OCI-LY1 (cell line): ENCODE results near the gene BMPR1A.

Experiments
- H2AFZ ChIP-seq: fragments of 200-600 bp; sonication (generic), shearing (Covaris generic); 2 replicates; pipeline ENCODE4 v1.6.0; 2014; ENCODE audit warnings: antibody characterized with exemption, mild to moderate bottlenecking, low read length
- H3F3A ChIP-seq: fragments of 200-600 bp; sonication (generic), shearing (Covaris generic); 2 replicates; pipeline ENCODE4 v1.6.0; 2014; ENCODE audit warnings: mild to moderate bottlenecking, antibody characterized with exemption, low read length, moderate library complexity; ENCODE audit not compliant: insufficient read depth
- H3K27ac ChIP-seq: fragments of 200-600 bp; sonication (generic); 2 replicates; pipeline ENCODE4 v1.5.1; 2014; ENCODE audit warnings: low read length, mixed run types, mild to moderate bottlenecking, low read depth; ENCODE audit not compliant: poor library complexity, severe bottlenecking
- H3K27me3 ChIP-seq: fragments of 200-600 bp; sonication (generic); 2 replicates; pipeline ENCODE4 v1.6.0; 2014; ENCODE audit warnings: antibody characterized with exemption, mild to moderate bottlenecking, low read length, moderate library complexity; ENCODE audit not compliant: insufficient read depth
- H3K36me3 ChIP-seq: fragments of 200-600 bp; sonication (generic); 2 replicates; pipeline ENCODE4 v1.6.1; 2014; ENCODE audit warnings: mild to moderate bottlenecking, antibody characterized with exemption, low read length, moderate library complexity, mixed read lengths; ENCODE audit not compliant: insufficient read depth
- H3K4me1 ChIP-seq: fragments of 200-600 bp; sonication (generic); 2 replicates; pipeline ENCODE4 v1.5.1; 2014; ENCODE audit warnings: mild to moderate bottlenecking, low read length, moderate library complexity; ENCODE audit not compliant: insufficient read depth, severe bottlenecking
- H3K4me2 ChIP-seq: fragments of 200-600 bp; sonication (generic), shearing (Covaris generic); 2 replicates; pipeline ENCODE4 v1.6.1; 2014; ENCODE audit warnings: low read length
- H3K4me3 ChIP-seq: fragments of 200-600 bp; sonication (generic); 2 replicates; pipeline ENCODE4 v1.5.1; 2014; ENCODE audit warnings: low read length, low read depth, mild to moderate bottlenecking, mixed read lengths; ENCODE audit not compliant: poor library complexity, severe bottlenecking
- H3K79me2 ChIP-seq: fragments of 200-600 bp; shearing (Covaris generic); 2 replicates; pipeline ENCODE4 v1.6.1; 2016; ENCODE audit warnings: mixed run types, low read length, mixed read lengths; ENCODE audit not compliant: insufficient read depth
- H3K9ac ChIP-seq: fragments of 200-600 bp; sonication (generic), shearing (Covaris generic); 2 replicates; pipeline ENCODE4 v1.6.1; 2014; ENCODE audit warnings: mild to moderate bottlenecking, low read length, mixed read lengths
- H3K9me2 ChIP-seq: fragments of 200-600 bp; sonication (generic), shearing (Covaris generic); 2 replicates; pipeline ENCODE4 v1.6.1; 2014; ENCODE audit warnings: low read depth, mild to moderate bottlenecking, low read length, mixed read lengths
- H3K9me3 ChIP-seq: fragments of 200-600 bp; shearing (Covaris generic); 2 replicates; pipeline ENCODE4 v1.6.1; 2014; ENCODE audit warnings: low read length, mixed read lengths
- H4K20me1 ChIP-seq: fragments of 200-600 bp; sonication (generic), shearing (Covaris generic); 2 replicates; pipeline ENCODE4 v1.6.0; 2016; ENCODE audit warnings: mild to moderate bottlenecking, low read length; ENCODE audit not compliant: insufficient read depth
- EZH2 ChIP-seq: fragments of 200-600 bp; sonication (generic), shearing (Covaris generic); IDR thresholded peaks from 2 replicates; pipeline ENCODE4 v1.8.0; 2017; ENCODE audit warnings: borderline replicate concordance, mixed run types, mild to moderate bottlenecking, antibody characterized with exemption, low read length, moderate library complexity, mixed read lengths
- TF ChIP-seq, protein P1 (sequence below): fragments of 200-600 bp; sonication (generic), shearing (Covaris generic); IDR thresholded peaks from 2 replicates; pipeline ENCODE4 v1.5.1; 2017; ENCODE audit warnings: mild to moderate bottlenecking, antibody characterized with exemption, low read length, moderate library complexity, mixed read lengths

Gene BMPR1A

DNA sequence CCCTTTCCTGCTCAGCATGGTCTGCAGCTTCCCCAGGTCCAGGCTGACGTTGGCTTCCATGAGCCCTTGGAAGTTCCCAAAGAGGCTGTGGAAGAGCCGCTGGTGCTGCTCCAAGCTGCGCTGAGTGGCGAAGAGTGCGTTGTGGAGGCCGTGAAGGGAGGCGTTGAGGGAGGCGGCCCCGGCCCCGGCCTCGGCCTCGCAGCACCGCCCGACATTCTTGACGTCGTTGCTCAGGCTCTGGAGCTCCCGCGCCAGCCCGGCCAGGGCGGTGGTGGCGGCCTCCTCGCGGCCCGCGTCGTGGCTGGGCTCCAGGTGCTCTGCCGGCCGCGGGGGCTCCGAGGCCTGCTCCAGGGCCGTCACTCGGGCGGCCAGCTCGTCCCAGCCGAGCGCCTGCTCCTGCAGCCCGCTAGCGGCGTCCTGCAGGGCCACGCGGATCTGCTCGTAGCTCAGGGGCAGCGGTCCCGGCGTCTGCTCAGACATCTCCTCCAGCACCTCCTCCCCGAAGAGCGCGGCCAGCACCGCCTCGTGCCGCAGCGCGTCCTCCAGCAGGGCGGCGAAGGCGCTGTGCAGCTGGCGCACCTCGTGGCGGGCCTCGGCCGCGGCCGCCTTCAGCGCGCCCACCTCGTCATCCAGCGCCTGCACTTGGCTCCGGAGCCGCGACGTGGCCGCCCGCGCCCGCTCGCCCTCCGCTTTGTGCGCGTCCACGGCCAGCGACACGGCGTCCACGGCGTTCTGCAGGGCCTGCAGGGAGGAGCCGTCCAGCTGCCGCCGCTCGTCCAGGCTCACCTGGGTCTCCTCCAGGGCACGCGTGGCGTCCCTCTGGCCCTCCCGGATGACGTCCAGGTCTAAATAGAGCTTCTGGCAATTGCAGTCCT, 186.3 kb downstream of the BMPR1A start:
- H3K4me1 ChIP-seq = peaks cover 4% of the 10 kb centered on the region
- H3K9ac ChIP-seq = no peak overlapping the region
- no peak for TF ChIP-seq EZH2
- TF ChIP-seq, protein P1, sequence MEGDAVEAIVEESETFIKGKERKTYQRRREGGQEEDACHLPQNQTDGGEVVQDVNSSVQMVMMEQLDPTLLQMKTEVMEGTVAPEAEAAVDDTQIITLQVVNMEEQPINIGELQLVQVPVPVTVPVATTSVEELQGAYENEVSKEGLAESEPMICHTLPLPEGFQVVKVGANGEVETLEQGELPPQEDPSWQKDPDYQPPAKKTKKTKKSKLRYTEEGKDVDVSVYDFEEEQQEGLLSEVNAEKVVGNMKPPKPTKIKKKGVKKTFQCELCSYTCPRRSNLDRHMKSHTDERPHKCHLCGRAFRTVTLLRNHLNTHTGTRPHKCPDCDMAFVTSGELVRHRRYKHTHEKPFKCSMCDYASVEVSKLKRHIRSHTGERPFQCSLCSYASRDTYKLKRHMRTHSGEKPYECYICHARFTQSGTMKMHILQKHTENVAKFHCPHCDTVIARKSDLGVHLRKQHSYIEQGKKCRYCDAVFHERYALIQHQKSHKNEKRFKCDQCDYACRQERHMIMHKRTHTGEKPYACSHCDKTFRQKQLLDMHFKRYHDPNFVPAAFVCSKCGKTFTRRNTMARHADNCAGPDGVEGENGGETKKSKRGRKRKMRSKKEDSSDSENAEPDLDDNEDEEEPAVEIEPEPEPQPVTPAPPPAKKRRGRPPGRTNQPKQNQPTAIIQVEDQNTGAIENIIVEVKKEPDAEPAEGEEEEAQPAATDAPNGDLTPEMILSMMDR = no peak
- H3K27ac ChIP-seq = no peak overlapping the region
- no peaks in the 10 kb centered on the region for H4K20me1 ChIP-seq
- no peaks in the 10 kb centered on the region for H3K79me2 ChIP-seq
- no peaks in the 10 kb centered on the region for H3K36me3 ChIP-seq
- no peaks in the 10 kb centered on the region for H3K9me2 ChIP-seq
- H3F3A ChIP-seq = no peaks in the 10 kb centered on the region
- H3K27me3 ChIP-seq = 0 out of 2 replicates have a peak, but pooled peaks cover 3% of the 10 kb centered on the region
- no peak overlapping the region for H3K4me3 ChIP-seq
- H3K9me3 ChIP-seq = no peaks in the 10 kb centered on the region
- H2AFZ ChIP-seq = no peak overlapping the region
- H3K4me2 ChIP-seq = no peak overlapping the region

- Histone ChIP-seq H3F3A (no peaks in the 10 kb centered on the region), H3K9me2 (no peaks in the 10 kb centered on the region), H3K27me3 (0 out of 2 replicates have a peak, but pooled peaks cover 3% of the 10 kb centered on the region), H3K27ac (no peak overlapping the region), H3K4me1 (peaks cover 4% of the 10 kb centered on the region), H3K4me3 (no peak overlapping the region), H4K20me1 (no peaks in the 10 kb centered on the region), H3K4me2 (no peak overlapping the region), H2AFZ (no peak overlapping the region), H3K36me3 (no peaks in the 10 kb centered on the region), H3K9me3 (no peaks in the 10 kb centered on the region), H3K9ac (no peak overlapping the region), H3K79me2 (no peaks in the 10 kb centered on the region)
- no peak for TF ChIP-seq EZH2
- TF ChIP-seq, protein P1 = no peak
Measured at GRCh38 chr10:86943316-86944030, 187.1 kb downstream of the BMPR1A start.

DNA sequence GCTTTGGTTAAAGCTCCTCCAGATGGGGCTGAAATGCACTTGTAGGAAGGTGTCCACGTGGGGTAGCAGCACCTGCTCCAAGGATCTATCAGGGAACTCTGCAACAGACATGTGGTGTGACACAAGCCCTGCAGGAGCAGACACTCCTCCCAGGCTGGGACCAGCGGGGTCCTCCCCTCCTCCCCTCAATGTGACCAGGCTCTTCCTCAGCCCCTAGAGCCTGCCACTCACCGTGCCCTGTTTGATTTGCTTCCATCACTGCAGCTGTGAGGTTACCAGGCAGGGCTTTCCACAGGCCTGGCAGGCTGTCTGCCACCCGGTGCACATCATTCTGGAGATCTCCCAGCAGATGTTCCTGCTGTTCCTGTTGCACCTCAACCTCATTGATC, 187.6 kb downstream of the BMPR1A start:
- TF ChIP-seq, protein P1 = no peak
- TF ChIP-seq EZH2 = no peak
- Histone ChIP-seq H3K4me1 (peaks cover 4% of the 10 kb centered on the region), H3K9me2 (no peaks in the 10 kb centered on the region), H3K4me3 (no peak overlapping the region), H3K27me3 (0 out of 2 replicates have a peak, but pooled peaks cover 3% of the 10 kb centered on the region), H3K27ac (no peak overlapping the region), H3K4me2 (no peak overlapping the region), H3F3A (no peaks in the 10 kb centered on the region), H3K9me3 (no peaks in the 10 kb centered on the region), H3K79me2 (no peaks in the 10 kb centered on the region), H3K36me3 (no peaks in the 10 kb centered on the region), H3K9ac (no peak overlapping the region), H2AFZ (no peak overlapping the region), H4K20me1 (no peaks in the 10 kb centered on the region)
